ENCODE data around the gene CPA2. TPM values are rescaled to one million over a fixed set of nuclear protein-coding genes. Genes with fewer than 3 reads are reported as not detected.

The CPA2 gene
- total RNA-seq, 1 experiment from 2014 or later: not detected

GRCh38 chr7:130274983-130275591, 8.4 kb downstream of the CPA2 start:
- no TSS peak for BruUV-seq (replicated peaks)
- CTCF ChIA-PET: no interaction called here

DNA sequence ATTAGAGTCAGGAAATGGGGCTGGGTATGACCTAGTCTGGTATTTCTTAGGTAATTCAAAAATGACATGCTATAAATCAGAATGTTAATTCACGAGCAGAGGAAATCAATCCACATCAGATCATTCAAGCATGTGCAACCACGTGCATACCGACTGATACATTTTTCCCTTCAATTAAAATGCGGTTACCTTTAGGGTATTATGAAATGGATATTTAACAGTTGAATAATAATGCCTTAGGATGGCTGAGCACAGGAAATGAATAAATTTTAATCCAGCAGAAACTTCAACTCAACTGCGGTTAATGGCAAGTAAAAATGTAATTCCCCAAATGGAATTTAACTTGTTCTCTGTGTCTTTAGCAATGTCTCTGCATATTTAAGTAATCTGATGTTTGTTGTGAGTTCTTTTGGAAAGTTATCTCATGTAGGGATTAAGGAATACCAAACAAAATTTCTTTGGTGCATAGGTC, 9.2 kb downstream of the CPA2 start:
- no peak for TF ChIP-seq CTCF (IDR thresholded peaks at IDR 0.05; ENCODE audit: unreplicated experiment)
- H3K4me3 Mint-ChIP-seq (ENCODE audit: unreplicated experiment): no peak overlapping the region
- no peaks in the 10 kb centered on the region for H3K9me3 Mint-ChIP-seq (ENCODE audit: unreplicated experiment)
- BruUV-seq (replicated peaks): no TSS peak
- intact Hi-C loops (cut with micrococcal nuclease): no loop called here
- CTCF ChIA-PET: no interaction called here
- peak overlapping the region; percentile 24 for H3K27ac Mint-ChIP-seq (ENCODE audit: low read depth, unreplicated experiment)
- peaks cover 45% of the 10 kb centered on the region for H3K4me1 Mint-ChIP-seq (ENCODE audit: insufficient read depth, unreplicated experiment)
- H3K27me3 Mint-ChIP-seq (ENCODE audit: insufficient read depth, unreplicated experiment): no peaks in the 10 kb centered on the region
- peaks cover 6% of the 10 kb centered on the region for H3K36me3 Mint-ChIP-seq (ENCODE audit: insufficient read depth, unreplicated experiment)
- POLR2A ChIA-PET: no interaction called here
- peak; percentile 39 for DNase-seq (ENCODE audit: unreplicated experiment)

More at GRCh38 chr7:130274983-130275591, 8.4 kb downstream of the CPA2 start:
- H3K27me3 Mint-ChIP-seq (ENCODE audit: insufficient read depth, unreplicated experiment): no peaks in the 10 kb centered on the region
- intact Hi-C loops (cut with micrococcal nuclease): no loop called here
- POLR2A ChIA-PET: no interaction called here
- peaks cover 6% of the 10 kb centered on the region for H3K36me3 Mint-ChIP-seq (ENCODE audit: insufficient read depth, unreplicated experiment)
- no peak overlapping the region for H3K4me3 Mint-ChIP-seq (ENCODE audit: unreplicated experiment)
- H3K4me1 Mint-ChIP-seq (ENCODE audit: insufficient read depth, unreplicated experiment): peaks cover 42% of the 10 kb centered on the region
- peak overlapping the region; percentile 24 for H3K27ac Mint-ChIP-seq (ENCODE audit: low read depth, unreplicated experiment)
- DNase-seq (ENCODE audit: unreplicated experiment): no peak
- no peak for TF ChIP-seq CTCF (IDR thresholded peaks at IDR 0.05; ENCODE audit: unreplicated experiment)
- H3K9me3 Mint-ChIP-seq (ENCODE audit: unreplicated experiment): no peaks in the 10 kb centered on the region

DNA sequence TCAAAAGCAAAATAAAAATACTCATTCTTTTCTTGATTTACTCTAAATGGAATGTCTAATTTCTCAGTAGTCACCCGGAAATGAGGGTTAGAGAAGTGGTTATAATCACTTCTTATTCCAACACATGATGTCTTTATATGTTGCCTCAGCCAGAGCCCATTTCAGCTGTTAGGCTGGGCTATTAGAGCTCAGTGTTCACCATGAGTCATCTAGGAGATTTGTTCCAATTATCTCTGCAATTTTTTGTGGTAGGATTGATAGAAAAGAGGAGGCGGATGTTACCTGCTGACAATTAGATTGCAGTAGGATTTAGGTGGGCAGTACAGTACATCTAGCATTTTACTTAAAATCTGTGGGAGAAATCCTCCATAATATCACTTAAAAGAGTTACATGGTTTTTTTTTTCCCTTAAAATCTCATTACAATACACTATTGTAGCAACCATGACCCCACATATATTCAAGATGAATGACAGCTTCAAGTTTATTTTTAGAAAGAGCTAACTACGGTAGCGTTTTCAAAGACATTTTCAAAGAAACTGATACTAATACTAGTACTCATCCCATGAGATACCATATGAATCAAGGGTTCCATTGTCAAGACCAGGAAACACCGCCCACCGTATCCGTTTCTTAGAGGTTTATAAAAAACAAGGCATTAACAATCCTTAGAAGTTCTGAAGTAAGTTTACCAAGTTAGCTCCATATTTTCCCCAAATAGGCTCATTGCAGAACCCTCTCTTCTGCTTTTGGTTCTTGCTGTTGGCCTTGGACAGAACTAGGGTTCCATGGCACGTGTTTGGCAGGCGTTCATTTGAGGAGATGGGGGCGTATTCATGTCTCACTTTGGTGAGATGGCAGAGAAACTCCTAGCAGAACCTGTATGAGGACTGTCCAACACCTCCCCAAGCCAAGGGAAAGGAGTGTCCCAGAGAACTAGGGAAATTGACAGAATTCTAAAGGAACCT, 10.4 kb downstream of the CPA2 start:
- peak; percentile 60 for DNase-seq (ENCODE audit: unreplicated experiment)
- Mint-ChIP-seq H3K4me3 (ENCODE audit: unreplicated experiment) (no peak overlapping the region), H3K4me1 (ENCODE audit: insufficient read depth, unreplicated experiment) (peaks cover 52% of the 10 kb centered on the region), H3K27me3 (ENCODE audit: insufficient read depth, unreplicated experiment) (no peaks in the 10 kb centered on the region), H3K9me3 (ENCODE audit: unreplicated experiment) (no peaks in the 10 kb centered on the region), H3K36me3 (ENCODE audit: insufficient read depth, unreplicated experiment) (peaks cover 6% of the 10 kb centered on the region), H3K27ac (ENCODE audit: low read depth, unreplicated experiment) (no peak overlapping the region)
- BruUV-seq (replicated peaks): no TSS peak
- intact Hi-C loops (cut with micrococcal nuclease): no loop called here
- TF ChIP-seq CTCF (IDR thresholded peaks at IDR 0.05; ENCODE audit: unreplicated experiment): no peak
- POLR2A ChIA-PET: interaction anchor here (0.6 to 3.9 kb wide), 8 partner anchors 9 to 453 kb away, joined by 3 to 40 read pairs (median 4); partner anchors contain the start of genes CEP41, CPA4, KLHDC10 and TMEM209
- CTCF ChIA-PET: interaction anchor here (0.6 to 0.9 kb wide), 4 partner anchors 96 to 599 kb away, joined by 3 to 6 read pairs (median 4); no protein-coding TSS in a partner anchor

Data from MCF 10A (cell line).